CD4-positive, alpha-beta T cell treated with Interleukin-10 for 1 hour (primary cell): ENCODE data around the gene UBR1.
"Not testable (repeated sequence)": the region's sequence is repeated elsewhere in the genome, so short reads cannot be mapped to it uniquely, and the experiment has no call there.

ENCODE experiments used
- DNase-seq: peaks from one replicate; pipeline ENCODE4 v3.0.0-alpha.2; 2020

The UBR1 gene

GRCh38 chr15:42903388-42904324, 202.2 kb downstream of the UBR1 start:
- DNase-seq, result no peak

GRCh38 chr15:42893911-42894310, 211.9 kb downstream of the UBR1 start:
- DNase-seq, result not testable (repeated sequence)
